PC-3 (cell line): ENCODE results near the gene COG8. TPM values are rescaled to one million over a fixed set of nuclear protein-coding genes. Genes with fewer than 3 reads are reported as not detected.

Source experiments
- ATAC-seq: fragments of 200-7000 bp; cut with Tn5 transposase; 2 replicates; pipeline ENCODE4 v1.9.1; 2020; ENCODE audit warnings: mild to moderate bottlenecking, moderate library complexity
- BruUV-seq: library from RNA; stranded (reverse); fragments of 400-500 nt; replicated peaks from 2 replicates; lab custom pipeline; 2021; lab: Mats Ljungman, UMichigan
- CTCF ChIA-PET: fragments of 300-600 bp; sonication (Branson Sonifier 250); formaldehyde crosslinking; loops from one replicate; lab custom pipeline; 2022; ENCODE audit warnings: antibody characterized with exemption; lab: Charles Lee
- POLR2A ChIA-PET: fragments of 300-600 bp; sonication (Branson Sonifier 250); formaldehyde crosslinking; loops from one replicate; lab custom pipeline; 2022; ENCODE audit warnings: antibody characterized with exemption; ENCODE audit not compliant: unreplicated experiment; lab: Charles Lee
- DNase-seq: peaks from one replicate; pipeline ENCODE4 v3.0.0-alpha.2; 2015
- H2AFZ ChIP-seq: fragments of 300-600 bp; sonication (generic); 2 replicates; pipeline ENCODE4 v1.6.0; 2016; ENCODE audit warnings: antibody characterized with exemption, low read length
- H3F3A ChIP-seq: fragments of 300-600 bp; sonication (generic); one replicate; pipeline ENCODE4 v1.6.0; 2017; ENCODE audit warnings: antibody characterized with exemption, low read length, control low read depth, mild to moderate bottlenecking; ENCODE audit not compliant: unreplicated experiment
- H3K27ac ChIP-seq: fragments of 300-600 bp; sonication (generic); 2 replicates; pipeline ENCODE4 v1.5.1; 2016; ENCODE audit warnings: mild to moderate bottlenecking, low read length
- H3K27me3 ChIP-seq: fragments of 300-600 bp; sonication (generic); 2 replicates; pipeline ENCODE4 v1.6.1; 2016; ENCODE audit warnings: low read length, mixed read lengths
- H3K36me3 ChIP-seq: fragments of 300-600 bp; sonication (generic); 2 replicates; pipeline ENCODE4 v1.6.1; 2016; ENCODE audit warnings: low read depth, mixed run types, low read length, mixed read lengths
- H3K4me1 ChIP-seq: fragments of 300-600 bp; sonication (generic); 2 replicates; pipeline ENCODE4 v1.5.1; 2016; ENCODE audit warnings: low read length; ENCODE audit not compliant: insufficient read depth
- H3K4me2 ChIP-seq: fragments of 300-600 bp; sonication (generic); 2 replicates; pipeline ENCODE4 v1.6.0; 2016; ENCODE audit warnings: low read length
- H3K4me3 ChIP-seq: fragments of 300-600 bp; sonication (generic); 2 replicates; pipeline ENCODE4 v1.5.1; 2016; ENCODE audit warnings: mild to moderate bottlenecking, low read length, mixed read lengths
- H3K79me2 ChIP-seq: fragments of 300-600 bp; sonication (generic); 2 replicates; pipeline ENCODE4 v1.6.1; 2017; ENCODE audit warnings: low read length, mixed read lengths
- H3K9ac ChIP-seq: fragments of 300-600 bp; sonication (generic); 2 replicates; pipeline ENCODE4 v1.6.0; 2016; ENCODE audit warnings: mild to moderate bottlenecking, low read length
- H3K9me2 ChIP-seq: fragments of 300-600 bp; sonication (generic); replicated peaks from 2 replicates; pipeline ENCODE4 v1.6.1; 2016; ENCODE audit warnings: mixed run types, low read length, mixed read lengths
- H3K9me3 ChIP-seq: fragments of 300-600 bp; sonication (generic); 2 replicates; pipeline ENCODE4 v1.6.1; 2016; ENCODE audit warnings: low read length, mixed read lengths
- H4K20me1 ChIP-seq: fragments of 300-600 bp; sonication (generic); 2 replicates; pipeline ENCODE4 v1.6.1; 2016; ENCODE audit warnings: low read length, mixed read lengths
- EZH2 ChIP-seq: fragments of 300-600 bp; sonication (generic); IDR thresholded peaks from one replicate; pipeline ENCODE4 v1.6.1; 2017; ENCODE audit warnings: antibody characterized with exemption, mild to moderate bottlenecking, low read length; ENCODE audit not compliant: unreplicated experiment
- EZH2phosphoT487 ChIP-seq: fragments of 300-600 bp; sonication (generic); IDR thresholded peaks from 2 replicates; pipeline ENCODE4 v1.6.1; 2018; ENCODE audit warnings: mild to moderate bottlenecking, antibody characterized with exemption, low read length, borderline replicate concordance
- intact Hi-C: fragments of 100-400 bp; cut with micrococcal nuclease; formaldehyde crosslinking; loops from 2 replicates; pipeline ENCODE4 v1.9.0; 2023
- total RNA-seq: library from RNA; depleted of rRNA; stranded (reverse); fragments of >200 nt; gene quantifications from 2 replicates; pipeline ENCODE4 v1.2.3, GENCODE V29; 2014
- TF ChIP-seq, protein P1 (sequence below): fragments of 300-600 bp; sonication (generic); conservative IDR thresholded peaks from 2 replicates; pipeline ENCODE4 v1.5.1; 2017; ENCODE audit warnings: antibody characterized with exemption, low read depth, mild to moderate bottlenecking, low read length

COG8 gene
- total RNA-seq, 1 experiment from 2014 or later = 27.2 TPM

DNA sequence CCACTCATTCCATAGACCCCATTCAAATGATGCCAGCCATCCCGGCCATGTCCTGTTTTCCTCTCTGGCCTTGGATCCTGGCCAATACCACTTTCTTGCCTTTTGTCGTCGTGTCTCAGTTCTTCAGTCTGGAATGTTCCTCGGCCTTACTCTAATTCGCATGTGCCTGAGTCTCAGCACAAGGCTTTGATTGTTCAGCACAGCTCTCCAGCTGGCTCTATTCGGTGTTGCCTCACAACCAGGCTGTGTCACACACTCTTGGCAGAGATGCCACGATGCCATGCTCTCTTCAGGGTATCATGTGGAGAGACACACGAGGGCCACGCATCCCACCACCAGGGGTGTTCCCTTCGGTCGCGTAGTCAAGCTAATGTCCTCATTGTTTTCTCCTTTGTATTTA is 30.0 kb downstream of the COG8 start:
- Histone ChIP-seq H3K27me3 (no peaks in the 10 kb centered on the region), H3K79me2 (peaks cover 27% of the 10 kb centered on the region), H3K9me2 (no peaks in the 10 kb centered on the region), H2AFZ (no peak overlapping the region), H3K27ac (no peak overlapping the region), H3K4me3 (no peak overlapping the region), H3K9me3 (no peaks in the 10 kb centered on the region), H3F3A (no peaks in the 10 kb centered on the region), H3K4me2 (no peak overlapping the region), H3K9ac (no peak overlapping the region), H3K4me1 (no peaks in the 10 kb centered on the region), H4K20me1 (no peaks in the 10 kb centered on the region), H3K36me3 (no peaks in the 10 kb centered on the region)
- no TSS peak for BruUV-seq
- intact Hi-C loops = no loop called here
- POLR2A ChIA-PET = no interaction called here
- CTCF ChIA-PET = no interaction called here
- no peak for DNase-seq
- TF ChIP-seq, protein P1, sequence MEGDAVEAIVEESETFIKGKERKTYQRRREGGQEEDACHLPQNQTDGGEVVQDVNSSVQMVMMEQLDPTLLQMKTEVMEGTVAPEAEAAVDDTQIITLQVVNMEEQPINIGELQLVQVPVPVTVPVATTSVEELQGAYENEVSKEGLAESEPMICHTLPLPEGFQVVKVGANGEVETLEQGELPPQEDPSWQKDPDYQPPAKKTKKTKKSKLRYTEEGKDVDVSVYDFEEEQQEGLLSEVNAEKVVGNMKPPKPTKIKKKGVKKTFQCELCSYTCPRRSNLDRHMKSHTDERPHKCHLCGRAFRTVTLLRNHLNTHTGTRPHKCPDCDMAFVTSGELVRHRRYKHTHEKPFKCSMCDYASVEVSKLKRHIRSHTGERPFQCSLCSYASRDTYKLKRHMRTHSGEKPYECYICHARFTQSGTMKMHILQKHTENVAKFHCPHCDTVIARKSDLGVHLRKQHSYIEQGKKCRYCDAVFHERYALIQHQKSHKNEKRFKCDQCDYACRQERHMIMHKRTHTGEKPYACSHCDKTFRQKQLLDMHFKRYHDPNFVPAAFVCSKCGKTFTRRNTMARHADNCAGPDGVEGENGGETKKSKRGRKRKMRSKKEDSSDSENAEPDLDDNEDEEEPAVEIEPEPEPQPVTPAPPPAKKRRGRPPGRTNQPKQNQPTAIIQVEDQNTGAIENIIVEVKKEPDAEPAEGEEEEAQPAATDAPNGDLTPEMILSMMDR = no peak
- no peak for TF ChIP-seq EZH2
- TF ChIP-seq EZH2phosphoT487 = no peak
- no peak for ATAC-seq

DNA sequence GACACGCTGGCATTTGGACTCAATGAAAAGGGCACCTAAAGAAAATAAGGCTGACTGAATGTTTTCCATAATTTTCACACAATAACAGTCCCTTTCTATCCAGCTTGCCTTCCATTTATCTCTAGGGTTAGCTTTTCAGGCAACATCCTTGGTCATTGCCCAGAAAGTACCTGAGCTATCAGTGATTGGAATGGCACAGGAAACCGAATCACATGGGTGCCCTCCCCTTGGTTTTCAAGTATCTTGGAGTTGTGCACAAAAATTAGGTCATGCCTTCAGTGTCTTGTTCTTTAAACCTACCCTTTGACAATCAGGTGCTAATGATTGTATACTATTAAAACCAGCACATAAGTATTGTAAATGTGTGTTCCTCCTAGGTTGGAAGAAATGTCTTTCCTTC is 31.5 kb downstream of the COG8 start:
- no TSS peak for BruUV-seq
- H3K9me3 ChIP-seq = no peaks in the 10 kb centered on the region
- H3K27ac ChIP-seq = no peak overlapping the region
- ChIA-PET POLR2A (no interaction called here), CTCF (no interaction called here)
- no peak overlapping the region for H3K4me3 ChIP-seq
- H3K9ac ChIP-seq = no peak overlapping the region
- no peak overlapping the region for H2AFZ ChIP-seq
- H4K20me1 ChIP-seq = no peaks in the 10 kb centered on the region
- intact Hi-C loops = no loop called here
- no peaks in the 10 kb centered on the region for H3K27me3 ChIP-seq
- no peaks in the 10 kb centered on the region for H3K9me2 ChIP-seq
- no peaks in the 10 kb centered on the region for H3K4me1 ChIP-seq
- DNase-seq = no peak
- peaks cover 13% of the 10 kb centered on the region for H3K79me2 ChIP-seq
- no peaks in the 10 kb centered on the region for H3F3A ChIP-seq
- H3K36me3 ChIP-seq = no peaks in the 10 kb centered on the region
- H3K4me2 ChIP-seq = no peak overlapping the region
- TF ChIP-seq EZH2 (no peak), EZH2phosphoT487 (no peak)
- TF ChIP-seq, protein P1 = no peak
- ATAC-seq = no peak

DNA sequence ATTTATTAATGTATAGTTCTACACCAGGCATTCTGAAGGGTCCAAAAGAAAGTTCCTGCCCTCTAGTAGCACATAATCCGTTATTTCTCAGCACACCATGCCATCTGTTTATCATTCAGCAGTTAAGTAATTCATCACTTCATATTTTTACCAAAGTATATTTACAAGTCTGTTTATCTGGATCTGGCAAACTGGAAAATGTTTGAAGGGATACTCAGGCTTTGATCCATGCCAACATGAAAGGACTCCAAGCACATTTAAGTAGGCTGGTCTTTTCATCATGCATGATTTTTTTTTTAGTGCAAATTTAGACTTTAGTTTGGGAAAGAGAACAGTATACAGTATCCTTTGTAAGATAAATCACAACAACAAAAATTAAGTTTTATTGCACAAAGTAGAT is 32.3 kb downstream of the COG8 start:
- ChIA-PET CTCF (no interaction called here), POLR2A (no interaction called here)
- no peak overlapping the region for H3K27ac ChIP-seq
- H4K20me1 ChIP-seq = no peaks in the 10 kb centered on the region
- H3K4me3 ChIP-seq = no peak overlapping the region
- no peaks in the 10 kb centered on the region for H3K4me1 ChIP-seq
- H3F3A ChIP-seq = no peaks in the 10 kb centered on the region
- DNase-seq (no peak), ATAC-seq (no peak)
- intact Hi-C loops = no loop called here
- H3K79me2 ChIP-seq = peaks cover 7% of the 10 kb centered on the region
- H3K9me2 ChIP-seq = no peaks in the 10 kb centered on the region
- no peaks in the 10 kb centered on the region for H3K27me3 ChIP-seq
- H3K36me3 ChIP-seq = no peaks in the 10 kb centered on the region
- no peak overlapping the region for H3K9ac ChIP-seq
- H3K9me3 ChIP-seq = no peaks in the 10 kb centered on the region
- no TSS peak for BruUV-seq
- H3K4me2 ChIP-seq = no peak overlapping the region
- TF ChIP-seq EZH2 (no peak), EZH2phosphoT487 (no peak)
- TF ChIP-seq, protein P1 = no peak
- no peak overlapping the region for H2AFZ ChIP-seq
